Stimulated activated CD8-positive, alpha-beta memory T cell treated with anti-CD3 and anti-CD28 coated beads, Interleukin-4, amount 100 ng/mL, for 4 hours (primary cell): Measurements from ENCODE around the gene ZNF260.

Experiments used
- DNase-seq, 2 donors: peaks; one replicate each; pipeline ENCODE4 v3.0.0-alpha.2; 2020; ENCODE audit warnings: low read depth in 2 of 2, low spot score in 1 of 2

ZNF260 gene

GRCh38 chr19:36489920-36490415, 38.1 kb downstream of the ZNF260 start:
- DNase-seq: peak; percentile 41 to 54

DNA sequence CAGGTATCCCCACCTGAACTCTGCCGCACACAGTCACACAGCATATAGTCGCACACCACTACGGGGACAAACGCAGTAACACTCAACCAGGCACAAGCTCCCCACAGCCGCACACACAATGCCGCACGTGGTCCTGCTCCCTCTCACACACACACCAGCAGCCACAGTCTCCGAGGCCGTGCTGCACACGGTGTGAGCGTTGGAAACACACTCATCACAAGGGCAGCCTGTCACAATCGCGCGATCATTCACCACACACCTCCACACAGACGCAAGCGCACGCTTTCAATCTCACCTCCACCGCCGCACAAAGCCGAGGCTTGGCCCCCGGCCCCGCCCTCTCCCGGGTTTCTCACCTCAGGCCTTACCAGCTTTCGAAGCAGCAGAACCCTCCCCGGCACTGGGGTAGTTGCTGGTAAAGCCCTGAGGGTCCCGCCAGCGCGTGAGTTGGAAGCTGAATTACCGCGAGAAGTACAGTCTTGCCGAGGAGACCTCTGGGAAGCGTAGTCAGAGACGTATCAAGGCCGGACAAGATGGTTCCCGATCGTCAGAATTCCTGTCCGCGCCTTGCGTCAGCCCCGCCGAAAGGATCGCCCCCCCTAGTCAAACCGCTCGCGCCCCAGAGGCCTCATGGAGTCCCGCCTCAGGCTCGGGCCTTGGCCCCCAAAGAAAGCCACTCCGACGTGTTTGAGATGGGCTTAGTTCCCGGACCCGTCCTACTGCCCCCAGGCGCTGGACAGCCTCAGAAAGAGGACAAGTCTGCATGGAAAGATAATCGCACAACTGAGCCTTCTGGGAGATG, 38.8 kb downstream of the ZNF260 start, which contains the start of gene ZNF566:
Gene ZNF566, minus strand, starts transcription at position 444 of the 802 bp plus-strand sequence. CDS start 13,004 bp downstream, outside the sequence.
- DNase-seq: peak; percentile 90 to 92

- DNase-seq: peak in 1 of 2 donors; percentile 9
These were observed 39.3 kb downstream of the ZNF260 start for GRCh38 chr19:36488846-36489117.

DNA sequence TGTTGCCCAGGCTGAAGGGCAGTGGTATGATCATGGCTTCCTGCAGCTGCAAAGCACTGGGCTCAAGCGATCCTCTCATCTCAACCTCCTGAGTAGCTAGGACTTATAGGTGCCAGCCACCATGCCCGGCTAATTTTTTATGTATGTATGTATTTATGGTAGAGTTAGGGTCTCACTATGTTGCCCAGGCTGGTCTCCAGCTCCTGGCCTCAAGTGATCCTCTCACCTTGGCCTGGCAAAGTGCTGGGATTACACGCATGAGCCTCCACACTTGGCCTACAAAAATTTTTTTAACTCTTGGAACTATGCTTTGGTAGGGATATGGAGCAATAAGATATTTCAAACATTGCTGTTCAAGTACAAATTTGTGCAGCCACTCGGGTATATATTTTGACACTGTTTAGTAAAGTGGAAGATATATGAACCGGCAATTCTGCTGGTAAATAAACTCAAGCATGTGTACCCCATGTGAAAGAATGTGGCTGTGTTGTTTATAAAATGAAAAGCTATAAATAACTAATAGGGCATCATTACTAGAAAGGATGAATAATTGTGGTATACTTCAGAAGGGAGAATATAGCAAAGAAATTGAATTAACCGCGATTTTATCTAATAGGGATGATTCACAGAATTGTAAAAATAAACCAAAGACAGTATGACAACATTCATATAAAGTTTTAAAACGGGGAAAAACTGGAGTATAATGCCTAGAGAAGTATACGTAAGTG, 39.8 kb downstream of the ZNF260 start:
- no peak for DNase-seq

- DNase-seq: no peak
These were observed 44.4 kb downstream of the ZNF260 start for GRCh38 chr19:36483653-36484052.

DNA sequence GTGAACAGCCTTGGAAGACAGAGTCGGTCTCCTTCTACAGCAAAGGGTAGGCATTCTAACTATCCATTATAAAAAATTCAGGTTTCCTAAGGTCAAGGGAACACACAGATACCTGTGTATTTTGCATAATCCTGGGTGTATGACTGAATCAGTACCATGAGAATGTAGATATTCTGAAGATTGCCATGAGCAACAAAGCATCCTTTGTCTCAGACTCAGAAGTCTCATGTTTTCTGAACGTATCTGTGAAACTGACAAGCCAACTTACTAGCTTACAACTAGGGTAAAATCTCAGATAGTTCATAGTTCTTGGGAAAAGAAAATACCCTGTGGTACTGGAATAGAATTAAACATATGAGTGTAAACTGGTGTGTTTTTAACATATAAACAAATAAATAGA, 45.2 kb downstream of the ZNF260 start:
- no peak for DNase-seq
